Adrenal gland (tissue), 12 donors: Measurements from ENCODE around the gene IL31RA. TPM values are rescaled to one million over a fixed set of nuclear protein-coding genes. Genes with fewer than 3 reads are reported as not detected.

Experiments
- DNase-seq, 7 donors: peaks; one replicate each; pipeline ENCODE4 v3.0.0-alpha.2; 2019 to 2020
- H3K27ac ChIP-seq, 5 donors: fragments of 200-600 bp; sonication (generic) in 4 of 5; 1 replicate in 3 of 5; 2 replicates in 2 of 5; pipeline versions ENCODE4 v1.5.1 to v1.8.0; 2016 to 2020; ENCODE audit warnings: mild to moderate bottlenecking in 1 of 5
- H3K27me3 ChIP-seq: fragments of 200-600 bp; 2 replicates; pipeline ENCODE4 v1.8.0; 2021
- H3K36me3 ChIP-seq, 2 donors: fragments of 200-600 bp; replicated peaks in 1 of 2; 1 replicate in 1 of 2; 2 replicates in 1 of 2; pipeline versions ENCODE4 v1.5.1 to v1.8.0; 2018 to 2022
- H3K4me1 ChIP-seq, 2 donors: fragments of 200-600 bp; replicated peaks in 1 of 2; 1 replicate in 1 of 2; 2 replicates in 1 of 2; pipeline versions ENCODE4 v1.5.1 to v1.8.0; 2018 to 2021
- H3K4me3 ChIP-seq, 4 donors: fragments of 200-600 bp; sonication (generic) in 3 of 4; one replicate each; pipeline ENCODE4 v1.5.1; 2016 to 2018
- H3K9me3 ChIP-seq, 3 donors: fragments of 200-600 bp; sonication (generic) in 1 of 3; replicated peaks in 1 of 3; 1 replicate in 2 of 3; 2 replicates in 1 of 3; pipeline versions ENCODE4 v1.5.1 to v1.8.0; 2016 to 2021
- CTCF ChIP-seq, 6 experiments: fragments of 450-650 bp in 4 of 6; fragments of 200-600 bp in 2 of 6; sonication (generic) in 1 of 6; IDR thresholded peaks; 1 replicate in 5 of 6; 2 replicates in 1 of 6; pipeline versions ENCODE4 v1.5.1 to v1.8.0; 2016 to 2021; ENCODE audit warnings: antibody characterized with exemption in 6 of 6, mild to moderate bottlenecking in 2 of 6, moderate library complexity in 1 of 6
- POLR2A ChIP-seq, 2 donors: fragments of 450-650 bp; IDR thresholded peaks; one replicate each; pipeline ENCODE4 v1.6.1; 2017; ENCODE audit warnings: antibody characterized with exemption in 2 of 2, mild to moderate bottlenecking in 2 of 2, moderate library complexity in 1 of 2
- WGBS, 4 donors: extraction: QIAGEN DNeasy Blood & Tissue Kit in 2 of 4; methylation state at CpG; one replicate each; pipeline versions ENCODE4 v1.1.5 to v1.1.7; 2013 to 2017; 5-methylcytosine and 5-hydroxymethylcytosine counted together
- intact Hi-C, 2 donors: fragments of 100-400 bp; cut with DNase I; formaldehyde crosslinking; loops; one replicate each; pipeline versions ENCODE4 v1.14.1 to v1.15.0; 2022 to 2023
- polyA plus RNA-seq, 3 donors: library from polyadenylated mRNA; stranded (reverse); fragments of 200-250 nt in 2 of 3; fragments of 350-450 nt in 1 of 3; fragmentation: Illumina TruSeq in 1 of 3; extraction: RNeasy Lipid Tissue Mini Kit (QIAGEN cat#74804) in 1 of 3; gene quantifications; one replicate each; pipeline ENCODE4 v1.2.3, GENCODE V29; 2013 to 2014
- total RNA-seq, 9 donors: library from RNA; depleted of rRNA in 4 of 9; stranded (reverse); fragments of >200 nt in 4 of 9; fragments of 120-200 nt in 1 of 9; fragmentation: NEBNext Ultra II Directional in 1 of 9; extraction: Animal tissue kit (Norgen Biotek cat#: 25700) in 1 of 9; gene quantifications; one replicate each; pipeline versions ENCODE4 v1.1.0 to v1.2.4, GENCODE V29; 2013 to 2023
- donor health status: healthy with polysubstance abuse.
- donor health status: Bipolar disorder and iron deficiency.
- donor health status: DM: yes; HTN: yes; CAD: no.
- donor health status: DM: no; HTN: no; CAD: no.
- donor health status: DM: no; HTN: no; CAD: no.
- donor health status: DM: yes; HTN: yes; CAD: no.

The IL31RA gene
- total and polyA plus RNA-seq, 12 donors: 0.05 to 0.61 TPM; not detected in 10

- no peak overlapping the region for H3K4me3 ChIP-seq
- no peaks in the 10 kb centered on the region for H3K27me3 ChIP-seq
- 90 to 95% (median 93%) methylated on average over 17 of the region's 17 CpGs for WGBS, 4 donors
- no peak for DNase-seq
- H3K27ac ChIP-seq: no peak overlapping the region
- H3K9me3 ChIP-seq: no peaks in the 10 kb centered on the region
- intact Hi-C loops: no loop called here
- no peaks in the 10 kb centered on the region for H3K4me1 ChIP-seq
- TF ChIP-seq POLR2A (IDR thresholded peaks at IDR 0.05): no peak
- no peaks in the 10 kb centered on the region for H3K36me3 ChIP-seq
Measured at GRCh38 chr5:55832446-55832845, 18.7 kb upstream of the IL31RA start.

- TF ChIP-seq POLR2A (IDR thresholded peaks at IDR 0.05): no peak
- TF ChIP-seq CTCF (IDR thresholded peaks at IDR 0.05): no peak
- Histone ChIP-seq H3K4me1 (no peaks in the 10 kb centered on the region), H3K9me3 (no peaks in the 10 kb centered on the region), H3K36me3 (no peaks in the 10 kb centered on the region), H3K27me3 (no peaks in the 10 kb centered on the region), H3K27ac (no peak overlapping the region), H3K4me3 (no peak overlapping the region)
- intact Hi-C loops: no loop called here
- 50 to 73% (median 63%) methylated on average over 1 of the region's 1 CpG for WGBS, 4 donors
- no peak for DNase-seq
Measured at GRCh38 chr5:55836191-55836590, 15.0 kb upstream of the IL31RA start.

- TF ChIP-seq CTCF (IDR thresholded peaks at IDR 0.05) (no peak), POLR2A (IDR thresholded peaks at IDR 0.05) (no peak)
- no peaks in the 10 kb centered on the region for H3K27me3 ChIP-seq
- no peaks in the 10 kb centered on the region for H3K4me1 ChIP-seq
- H3K27ac ChIP-seq: no peak overlapping the region
- intact Hi-C loops: no loop called here
- WGBS, 4 donors: 68 to 83% (median 74%) methylated on average over 2 of the region's 2 CpGs
- no peaks in the 10 kb centered on the region for H3K9me3 ChIP-seq
- DNase-seq: no peak
- no peaks in the 10 kb centered on the region for H3K36me3 ChIP-seq
- H3K4me3 ChIP-seq: no peak overlapping the region
Measured at GRCh38 chr5:55841976-55842375, 9.2 kb upstream of the IL31RA start.

- H3K4me3 ChIP-seq: no peak overlapping the region
- DNase-seq: no peak
- no peaks in the 10 kb centered on the region for H3K36me3 ChIP-seq
- no peak overlapping the region for H3K27ac ChIP-seq
- peaks cover 5% of the 10 kb centered on the region for H3K27me3 ChIP-seq
- 71 to 81% (median 76%) methylated on average over 1 of the region's 1 CpG for WGBS, 4 donors
- intact Hi-C loops: no loop called here
- no peaks in the 10 kb centered on the region for H3K9me3 ChIP-seq
- TF ChIP-seq CTCF (IDR thresholded peaks at IDR 0.05) (no peak), POLR2A (IDR thresholded peaks at IDR 0.05) (no peak)
- no peaks in the 10 kb centered on the region for H3K4me1 ChIP-seq
Measured at GRCh38 chr5:55847837-55848236, 3.3 kb upstream of the IL31RA start.

GRCh38 chr5:55848783-55849182, 2.4 kb upstream of the IL31RA start:
- Histone ChIP-seq H3K27me3 (peaks cover 5% of the 10 kb centered on the region), H3K27ac (no peak overlapping the region), H3K36me3 (no peaks in the 10 kb centered on the region), H3K4me1 (no peaks in the 10 kb centered on the region), H3K9me3 (no peaks in the 10 kb centered on the region), H3K4me3 (no peak overlapping the region)
- intact Hi-C loops: no loop called here
- TF ChIP-seq CTCF (IDR thresholded peaks at IDR 0.05) (no peak), POLR2A (IDR thresholded peaks at IDR 0.05) (no peak)
- WGBS, 4 donors: 74 to 85% (median 80%) methylated on average over 2 of the region's 2 CpGs
- DNase-seq: no peak
